Measurements from ENCODE around the gene C2orf81. TPM values are rescaled to one million over a fixed set of nuclear protein-coding genes. Genes with fewer than 3 reads are reported as not detected.
"Not testable (repeated sequence)": the region's sequence is repeated elsewhere in the genome, so short reads cannot be mapped to it uniquely, and the experiment has no call there.

The C2orf81 gene
- total RNA-seq, result 12.9 TPM

DNA sequence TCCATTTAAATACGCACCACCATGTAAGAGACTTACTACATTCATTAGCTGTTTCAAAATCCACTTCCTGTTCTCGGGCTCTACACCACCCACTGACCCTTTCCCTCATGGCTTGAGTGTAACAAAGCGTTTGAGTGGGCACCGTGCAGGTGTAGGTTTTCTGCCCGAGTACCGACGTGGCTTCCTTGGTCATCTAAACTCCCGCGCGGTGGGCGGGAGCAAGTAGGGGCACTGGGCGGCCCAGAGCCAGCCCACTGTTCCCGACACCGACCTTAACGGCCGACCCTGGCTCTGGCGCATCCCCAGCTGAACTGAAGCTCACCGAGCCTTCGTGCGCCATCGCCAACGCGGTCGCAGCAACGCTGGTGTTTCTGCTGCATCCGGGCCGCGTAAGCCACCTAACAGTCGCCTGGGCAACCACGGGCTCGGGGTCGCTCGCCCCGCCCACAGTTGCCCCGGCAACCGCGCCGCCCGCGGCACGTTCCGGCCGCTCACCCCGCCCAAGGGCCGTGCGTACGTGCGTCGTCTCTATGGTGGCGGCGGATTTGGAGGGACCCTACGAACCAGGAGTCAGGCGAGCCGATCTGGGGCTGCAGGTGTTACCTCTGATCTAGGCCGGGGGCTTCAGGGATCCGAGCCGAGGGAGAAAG lies at the start of gene C2orf81, which contains the start of gene WDR54:
C2orf81 (minus strand) TSS at position 399 of the 650 bp plus-strand sequence; CDS start at position 340, 59 bp downstream.
WDR54 (plus strand) TSS at position 510 of the 650 bp plus-strand sequence. CDS start 424 bp downstream, outside the sequence.
- DNase-seq (ENCODE audit: low spot score), result peak; percentile 89

DNA sequence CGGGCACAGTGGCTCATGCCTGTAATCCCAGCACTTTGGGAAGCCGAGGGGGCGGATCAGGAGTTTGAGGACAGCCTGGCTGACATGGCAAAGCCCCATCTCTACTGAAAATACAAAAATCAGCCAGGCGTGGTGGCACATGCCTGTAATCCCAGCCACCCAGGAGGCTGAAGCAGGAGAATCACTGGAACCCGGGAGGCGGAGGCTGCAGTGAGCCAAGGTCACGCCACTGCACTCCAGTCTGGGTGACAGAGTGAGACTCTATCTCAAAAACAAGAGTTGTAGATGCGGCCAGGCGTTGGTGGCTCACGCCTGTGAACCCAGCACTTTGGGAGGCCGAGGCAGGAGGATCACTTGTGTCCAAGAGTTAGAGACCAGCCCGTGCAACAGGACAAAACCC lies 49.3 kb upstream of the C2orf81 start:
- not testable (repeated sequence) for DNase-seq (ENCODE audit: low spot score)

GRCh38 chr2:74464406-74464805 lies 43.0 kb upstream of the C2orf81 start:
- DNase-seq (ENCODE audit: low spot score), result no peak

- DNase-seq (ENCODE audit: low spot score), result no peak
These were observed 41.3 kb upstream of the C2orf81 start for GRCh38 chr2:74462786-74463105.

DNA sequence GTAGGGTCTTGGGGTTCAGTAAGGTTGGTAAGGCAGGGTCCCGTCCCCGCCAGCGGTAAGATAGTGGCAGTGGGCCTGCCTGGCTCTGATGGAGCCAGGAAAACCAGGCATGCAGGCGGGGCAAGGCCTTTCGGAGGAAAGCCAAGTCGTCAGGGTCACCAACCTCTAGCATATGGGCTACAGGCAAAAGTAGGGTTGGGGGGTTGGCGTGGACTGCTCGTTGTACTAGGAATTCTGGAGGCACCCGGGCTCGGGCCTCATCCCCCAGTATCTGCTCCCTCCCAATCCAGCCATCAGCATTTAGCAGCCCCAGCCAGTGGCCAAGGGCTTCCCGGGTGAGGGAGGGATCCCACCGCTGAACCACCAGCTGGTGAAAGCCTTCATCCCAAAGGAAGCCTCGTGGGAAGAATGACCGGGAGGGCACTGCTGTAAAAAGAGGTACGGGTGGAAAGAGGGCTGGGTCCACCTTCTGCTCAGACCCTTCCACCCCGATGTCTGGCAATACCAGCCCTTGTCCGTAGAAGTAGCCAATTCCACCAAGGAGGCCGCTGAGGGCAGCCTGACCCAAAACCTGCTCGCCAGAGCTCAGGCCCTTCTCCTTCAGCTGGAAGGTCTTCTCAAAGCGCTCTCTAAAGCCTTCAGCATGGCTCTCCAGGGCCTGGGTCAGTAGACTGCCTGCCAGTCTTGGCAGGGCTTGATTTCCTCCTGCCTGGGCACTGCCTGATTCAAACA lies 40.8 kb upstream of the C2orf81 start:
- no peak for DNase-seq (ENCODE audit: low spot score)

DNA sequence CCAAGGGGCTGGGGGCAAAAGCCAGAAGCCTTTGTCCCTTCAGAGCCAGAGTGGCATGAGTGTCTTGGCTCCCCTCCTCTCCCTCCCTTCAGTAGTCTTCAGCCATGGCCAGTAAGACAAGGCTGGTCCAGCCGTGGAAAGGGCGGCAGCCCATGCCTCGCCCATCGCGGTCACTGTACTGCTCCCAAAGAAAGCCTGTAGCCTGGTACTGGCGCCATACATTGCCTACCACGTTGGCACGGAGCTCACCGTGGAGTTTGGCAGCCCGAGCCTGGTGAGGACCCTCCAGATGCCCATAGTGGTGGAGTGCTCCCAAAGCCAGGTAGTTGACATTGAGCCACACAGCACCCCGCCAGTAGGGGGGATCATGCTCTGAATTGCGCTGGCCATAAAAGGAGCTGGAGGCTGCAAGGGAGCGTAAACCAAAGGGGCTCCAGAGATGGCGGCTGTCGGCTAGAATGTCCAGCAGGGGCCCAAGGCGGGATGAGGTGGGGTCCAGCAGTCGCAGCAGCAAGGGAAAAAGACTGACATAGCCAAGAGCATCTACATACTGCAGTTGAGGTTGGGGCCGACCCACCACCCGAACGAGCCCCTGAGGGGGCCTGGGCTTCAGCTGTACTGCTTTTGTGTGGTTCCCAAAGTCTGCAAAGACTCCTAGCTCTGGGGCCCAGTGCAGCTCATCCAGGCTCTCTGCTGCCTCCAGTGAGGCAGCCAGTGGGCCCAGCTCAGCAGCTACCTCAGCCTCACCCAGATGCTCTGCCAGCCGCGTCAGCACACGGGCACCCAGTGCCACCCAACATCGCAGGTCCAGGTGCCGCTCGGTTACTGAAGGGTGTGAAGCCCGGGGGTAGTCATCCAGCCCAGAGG lies 40.0 kb upstream of the C2orf81 start:
- no peak for DNase-seq (ENCODE audit: low spot score)

DNA sequence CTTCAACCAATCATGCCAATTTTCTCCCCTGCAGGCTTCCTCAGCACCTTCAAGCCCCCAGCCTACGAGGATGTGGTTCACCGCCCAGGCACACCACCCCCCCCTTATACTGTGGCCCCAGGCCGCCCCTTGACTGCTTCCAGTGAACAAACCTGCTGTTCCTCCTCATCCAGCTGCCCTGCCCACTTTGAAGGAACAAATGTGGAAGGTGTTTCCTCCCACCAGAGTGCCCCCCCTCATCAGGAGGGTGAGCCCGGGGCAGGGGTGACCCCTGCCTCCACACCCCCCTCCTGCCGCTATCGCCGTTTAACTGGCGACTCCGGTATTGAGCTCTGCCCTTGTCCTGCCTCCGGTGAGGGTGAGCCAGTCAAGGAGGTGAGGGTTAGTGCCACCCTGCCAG lies 38.8 kb upstream of the C2orf81 start:
- not testable (repeated sequence) for DNase-seq (ENCODE audit: low spot score)

GRCh38 chr2:74459503-74460118 lies 38.2 kb upstream of the C2orf81 start:
- not testable (repeated sequence) for DNase-seq (ENCODE audit: low spot score)

DNA sequence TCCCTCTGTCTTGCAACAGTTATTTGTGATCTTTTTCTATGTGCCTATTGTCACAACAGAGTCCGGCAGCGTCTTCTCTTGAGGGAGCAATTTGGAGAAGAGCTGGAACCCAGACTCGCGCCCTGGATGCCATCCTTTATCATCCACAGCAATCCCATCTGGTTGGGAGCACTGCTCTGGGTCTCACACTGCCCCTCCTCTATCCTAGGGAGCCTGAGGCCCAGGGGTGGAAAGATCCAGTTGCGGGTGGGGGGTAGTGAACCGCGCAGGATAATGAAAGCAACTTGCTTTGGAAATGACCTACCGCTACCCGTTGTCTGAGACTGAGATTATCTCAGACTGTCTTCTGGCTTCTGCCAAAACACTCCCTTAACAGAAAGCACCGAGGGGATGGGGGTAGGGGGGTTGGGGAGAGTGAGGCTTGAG lies 37.5 kb upstream of the C2orf81 start:
- no peak for DNase-seq (ENCODE audit: low spot score)

GRCh38 chr2:74458132-74458937 lies 36.9 kb upstream of the C2orf81 start, which contains the start of gene WBP1:
Gene WBP1, plus strand, starts transcription at chr2:74458438. Its CDS starts 165 bp downstream, at chr2:74458603.
- peak; percentile 100 for DNase-seq (ENCODE audit: low spot score)

DNA sequence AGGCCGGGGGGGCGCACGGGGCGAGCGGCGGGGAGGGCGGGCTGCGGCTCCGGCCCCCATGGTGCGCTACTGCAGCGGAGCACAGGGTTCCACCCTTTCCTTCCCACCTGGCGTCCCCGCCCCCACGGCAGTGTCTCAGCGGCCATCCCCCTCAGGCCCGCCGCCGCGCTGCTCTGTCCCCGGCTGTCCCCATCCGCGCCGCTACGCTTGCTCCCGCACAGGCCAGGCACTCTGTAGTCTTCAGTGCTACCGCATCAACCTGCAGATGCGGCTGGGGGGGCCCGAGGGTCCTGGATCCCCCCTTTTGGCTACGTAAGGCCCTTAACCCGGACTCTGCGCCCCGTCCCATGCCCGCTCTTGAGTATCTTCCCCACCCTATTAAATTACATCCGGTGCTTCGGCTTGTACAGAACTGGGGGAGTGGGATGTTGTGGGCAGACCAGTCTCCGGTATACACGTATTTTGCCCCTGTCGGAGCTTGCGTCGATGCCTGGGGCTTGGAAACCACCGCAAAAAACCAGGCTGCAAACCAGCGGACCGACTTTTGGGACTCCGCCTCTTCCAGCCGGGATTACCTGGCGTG lies 36.2 kb upstream of the C2orf81 start:
- peak; percentile 63 for DNase-seq (ENCODE audit: low spot score)

GRCh38 chr2:74457129-74457548 lies 35.7 kb upstream of the C2orf81 start:
- no peak for DNase-seq (ENCODE audit: low spot score)

- DNase-seq (ENCODE audit: low spot score), result peak; percentile 98
These were observed 33.5 kb upstream of the C2orf81 start, which contains the start of gene INO80B for GRCh38 chr2:74454654-74455511. Gene INO80B, plus strand, starts transcription at chr2:74455087. Its CDS starts 30 bp downstream, at chr2:74455117.

GRCh38 chr2:74450570-74451190 lies 29.3 kb upstream of the C2orf81 start:
- DNase-seq (ENCODE audit: low spot score), result no peak

DNA sequence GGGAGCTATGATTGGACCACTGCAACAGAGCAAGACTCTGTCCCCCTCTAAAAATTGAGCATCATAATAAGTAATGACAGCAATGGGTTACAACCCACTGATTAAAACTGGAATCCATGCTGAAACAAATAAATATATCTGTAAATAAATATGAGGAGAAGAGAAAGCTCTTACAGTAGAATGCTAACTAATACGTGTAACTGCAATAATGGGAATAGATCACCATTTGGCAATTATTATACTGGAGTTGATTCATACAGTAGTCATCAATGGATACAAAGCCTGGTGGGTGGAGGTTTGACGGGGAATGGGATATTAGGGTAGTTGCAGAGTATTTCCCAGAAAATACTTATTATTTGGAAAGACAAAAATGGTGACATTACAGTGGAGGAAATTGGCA lies 27.4 kb upstream of the C2orf81 start:
- DNase-seq (ENCODE audit: low spot score), result no peak

- DNase-seq (ENCODE audit: low spot score), result peak; percentile 63
These were observed 26.0 kb upstream of the C2orf81 start for GRCh38 chr2:74447230-74447999.

DNA sequence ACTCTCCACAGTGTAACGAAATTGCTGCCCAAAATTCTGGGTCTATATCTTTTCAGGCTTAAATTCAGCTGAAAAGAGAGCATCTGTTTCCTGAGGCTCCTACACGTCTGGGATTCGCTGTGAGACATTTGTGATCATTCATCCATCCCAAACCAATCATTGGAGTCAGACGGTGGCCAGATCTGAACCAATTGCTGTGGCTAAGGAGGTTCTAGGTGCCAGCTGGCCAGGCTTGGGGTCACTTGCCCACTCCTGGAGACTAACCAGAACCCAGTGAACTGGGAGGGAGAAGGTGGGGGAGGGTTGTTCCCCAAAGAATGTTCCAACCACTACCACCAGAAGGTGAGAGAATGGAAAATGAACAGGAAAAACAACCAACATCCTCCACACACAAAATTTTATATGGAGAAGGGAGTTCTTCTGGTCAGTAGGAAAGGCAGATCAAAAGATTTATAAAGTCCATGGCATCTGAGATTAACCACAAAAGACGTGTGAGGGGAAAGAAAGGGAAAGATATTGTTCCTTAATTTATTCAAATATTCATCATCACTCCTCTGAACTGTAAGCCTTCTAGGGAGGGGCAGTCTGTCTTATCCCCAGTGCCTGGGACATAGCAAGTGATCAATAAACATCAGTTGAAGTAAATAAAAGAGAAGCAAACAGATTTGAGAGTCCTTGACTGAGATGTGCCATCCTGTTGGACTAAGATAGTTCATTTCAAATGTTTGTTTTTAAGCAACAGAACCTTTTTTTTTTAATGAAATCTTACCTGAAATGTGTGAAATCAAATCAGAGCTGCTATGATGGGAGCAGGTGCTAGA lies 23.3 kb upstream of the C2orf81 start:
- no peak for DNase-seq (ENCODE audit: low spot score)

All from mucosa of gallbladder (tissue), 1 donor.